ENCODE data around the gene OR51B2. TPM values are rescaled to one million over a fixed set of nuclear protein-coding genes. Genes with fewer than 3 reads are reported as not detected.
"Not testable (repeated sequence)": the region's sequence is repeated elsewhere in the genome, so short reads cannot be mapped to it uniquely, and the experiment has no call there.

OR51B2 gene
- total RNA-seq, 2 experiments from 2014 or later = not detected

- CTCF ChIA-PET = no interaction called here
- no peak for DNase-seq
- Mint-ChIP-seq H3K9me3 (no peaks in the 10 kb centered on the region), H3K27me3 (no peaks in the 10 kb centered on the region), H3K36me3 (ENCODE audit: low read depth) (no peaks in the 10 kb centered on the region), H3K4me1 (no peaks in the 10 kb centered on the region), H3K27ac (no peak overlapping the region), H3K4me3 (no peak overlapping the region)
- POLR2A ChIA-PET = no interaction called here
These were observed 23.8 kb downstream of the OR51B2 start for GRCh38 chr11:5300251-5300650.

GRCh38 chr11:5298451-5298850 lies 25.6 kb downstream of the OR51B2 start:
- CTCF ChIA-PET = no interaction called here
- no peaks in the 10 kb centered on the region for H3K4me1 Mint-ChIP-seq
- DNase-seq = no peak
- no peaks in the 10 kb centered on the region for H3K9me3 Mint-ChIP-seq
- H3K27me3 Mint-ChIP-seq = no peaks in the 10 kb centered on the region
- no peaks in the 10 kb centered on the region for H3K36me3 Mint-ChIP-seq (ENCODE audit: low read depth)
- POLR2A ChIA-PET = no interaction called here
- no peak overlapping the region for H3K4me3 Mint-ChIP-seq
- no peak overlapping the region for H3K27ac Mint-ChIP-seq

- Mint-ChIP-seq H3K9me3 (no peaks in the 10 kb centered on the region), H3K4me1 (no peaks in the 10 kb centered on the region), H3K27me3 (no peaks in the 10 kb centered on the region), H3K36me3 (ENCODE audit: low read depth) (no peaks in the 10 kb centered on the region), H3K27ac (no peak overlapping the region), H3K4me3 (no peak overlapping the region)
- ChIA-PET POLR2A (no interaction called here), CTCF (no interaction called here)
- DNase-seq = no peak
These were observed 26.3 kb downstream of the OR51B2 start for GRCh38 chr11:5297721-5298323.

GRCh38 chr11:5294342-5294995 lies 29.6 kb downstream of the OR51B2 start:
- H3K27ac Mint-ChIP-seq; POLR2A ChIA-PET; H3K4me1 Mint-ChIP-seq; DNase-seq; H3K4me3 Mint-ChIP-seq; H3K36me3 Mint-ChIP-seq (ENCODE audit: low read depth); H3K27me3 Mint-ChIP-seq; CTCF ChIA-PET; H3K9me3 Mint-ChIP-seq: not testable (repeated sequence)

GRCh38 chr11:5293028-5293427 lies 31.1 kb downstream of the OR51B2 start:
- ChIA-PET POLR2A (no interaction called here), CTCF (no interaction called here)
- Mint-ChIP-seq H3K4me3 (no peak overlapping the region), H3K27ac (no peak overlapping the region), H3K9me3 (no peaks in the 10 kb centered on the region), H3K4me1 (no peaks in the 10 kb centered on the region), H3K36me3 (ENCODE audit: low read depth) (no peaks in the 10 kb centered on the region), H3K27me3 (no peaks in the 10 kb centered on the region)
- DNase-seq = no peak

- POLR2A ChIA-PET = no interaction called here
- CTCF ChIA-PET = no interaction called here
- no peak for DNase-seq
- Mint-ChIP-seq H3K9me3 (no peaks in the 10 kb centered on the region), H3K36me3 (ENCODE audit: low read depth) (no peaks in the 10 kb centered on the region), H3K4me1 (no peaks in the 10 kb centered on the region), H3K4me3 (no peak overlapping the region), H3K27ac (no peak overlapping the region), H3K27me3 (no peaks in the 10 kb centered on the region)
These were observed 32.8 kb downstream of the OR51B2 start for GRCh38 chr11:5291207-5291838.

- Mint-ChIP-seq H3K4me3 (no peak overlapping the region), H3K4me1 (no peaks in the 10 kb centered on the region), H3K27me3 (no peaks in the 10 kb centered on the region), H3K9me3 (no peaks in the 10 kb centered on the region), H3K36me3 (ENCODE audit: low read depth) (no peaks in the 10 kb centered on the region), H3K27ac (no peak overlapping the region)
- ChIA-PET POLR2A (no interaction called here), CTCF (no interaction called here)
- DNase-seq = no peak
These were observed 34.0 kb downstream of the OR51B2 start for GRCh38 chr11:5290106-5290505.

GRCh38 chr11:5289696-5290095 lies 34.4 kb downstream of the OR51B2 start:
- Mint-ChIP-seq H3K4me3 (no peak overlapping the region), H3K4me1 (no peaks in the 10 kb centered on the region), H3K36me3 (ENCODE audit: low read depth) (no peaks in the 10 kb centered on the region), H3K9me3 (no peaks in the 10 kb centered on the region), H3K27ac (no peak overlapping the region), H3K27me3 (no peaks in the 10 kb centered on the region)
- ChIA-PET CTCF (no interaction called here), POLR2A (no interaction called here)
- DNase-seq = no peak

- no peaks in the 10 kb centered on the region for H3K4me1 Mint-ChIP-seq
- H3K4me3 Mint-ChIP-seq = no peak overlapping the region
- H3K36me3 Mint-ChIP-seq (ENCODE audit: low read depth) = no peaks in the 10 kb centered on the region
- no peak for DNase-seq
- ChIA-PET CTCF (no interaction called here), POLR2A (no interaction called here)
- H3K27ac Mint-ChIP-seq = no peak overlapping the region
- H3K9me3 Mint-ChIP-seq = no peaks in the 10 kb centered on the region
- no peaks in the 10 kb centered on the region for H3K27me3 Mint-ChIP-seq
These were observed 35.1 kb downstream of the OR51B2 start for GRCh38 chr11:5288906-5289550.

GRCh38 chr11:5288108-5288905 lies 35.8 kb downstream of the OR51B2 start:
- CTCF ChIA-PET = no interaction called here
- DNase-seq = no peak
- H3K9me3 Mint-ChIP-seq = no peaks in the 10 kb centered on the region
- H3K27ac Mint-ChIP-seq = no peak overlapping the region
- no peaks in the 10 kb centered on the region for H3K4me1 Mint-ChIP-seq
- no peak overlapping the region for H3K4me3 Mint-ChIP-seq
- POLR2A ChIA-PET = no interaction called here
- no peaks in the 10 kb centered on the region for H3K36me3 Mint-ChIP-seq (ENCODE audit: low read depth)
- no peaks in the 10 kb centered on the region for H3K27me3 Mint-ChIP-seq

GRCh38 chr11:5286901-5287300 lies 37.2 kb downstream of the OR51B2 start:
- CTCF ChIA-PET = no interaction called here
- Mint-ChIP-seq H3K27ac (no peak overlapping the region), H3K9me3 (no peaks in the 10 kb centered on the region), H3K27me3 (no peaks in the 10 kb centered on the region), H3K4me3 (no peak overlapping the region), H3K4me1 (no peaks in the 10 kb centered on the region), H3K36me3 (ENCODE audit: low read depth) (no peaks in the 10 kb centered on the region)
- no peak for DNase-seq
- POLR2A ChIA-PET = no interaction called here

GRCh38 chr11:5286351-5286750 lies 37.7 kb downstream of the OR51B2 start:
- no peak for DNase-seq
- Mint-ChIP-seq H3K36me3 (ENCODE audit: low read depth) (no peaks in the 10 kb centered on the region), H3K27ac (no peak overlapping the region), H3K4me3 (no peak overlapping the region), H3K9me3 (no peaks in the 10 kb centered on the region), H3K27me3 (no peaks in the 10 kb centered on the region), H3K4me1 (no peaks in the 10 kb centered on the region)
- ChIA-PET POLR2A (no interaction called here), CTCF (no interaction called here)

- Mint-ChIP-seq H3K4me3 (no peak overlapping the region), H3K27me3 (no peaks in the 10 kb centered on the region), H3K27ac (no peak overlapping the region), H3K4me1 (no peaks in the 10 kb centered on the region), H3K36me3 (ENCODE audit: low read depth) (no peaks in the 10 kb centered on the region), H3K9me3 (no peaks in the 10 kb centered on the region)
- POLR2A ChIA-PET = no interaction called here
- no peak for DNase-seq
- CTCF ChIA-PET = no interaction called here
These were observed 38.3 kb downstream of the OR51B2 start for GRCh38 chr11:5285703-5286340.

Measured in activated CD4-positive, alpha-beta T cell treated with anti-CD3 and anti-CD28 coated beads, Interleukin-2, amount 10 ng/mL, durations not matched to agents 7 days and 5 days (primary cell).